ENCODE data around the gene KNDC1.
"Not testable (repeated sequence)": the region's sequence is repeated elsewhere in the genome, so short reads cannot be mapped to it uniquely, and the experiment has no call there.

The KNDC1 gene

DNA sequence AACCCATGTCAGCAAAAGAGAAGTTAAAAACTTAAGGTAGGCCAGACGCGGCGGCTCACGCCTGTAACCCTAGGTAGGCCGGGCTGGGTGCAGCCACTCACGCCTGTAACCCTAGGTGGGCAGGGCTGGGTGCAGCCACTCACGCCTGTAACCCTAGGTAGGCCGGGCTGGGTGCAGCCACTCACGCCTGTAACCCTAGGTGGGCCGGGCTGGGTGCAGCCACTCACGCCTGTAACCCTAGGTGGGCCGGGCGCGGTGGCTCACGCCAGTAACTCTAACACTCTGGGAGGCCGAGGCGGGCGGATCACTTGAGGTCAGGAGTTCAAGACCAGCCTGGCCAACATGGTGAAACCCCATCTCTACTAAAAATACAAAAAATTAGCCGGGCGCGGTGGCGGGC, 61.7 kb downstream of the KNDC1 start:
- not testable (repeated sequence) for DNase-seq (ENCODE audit: low read depth, low spot score)

DNA sequence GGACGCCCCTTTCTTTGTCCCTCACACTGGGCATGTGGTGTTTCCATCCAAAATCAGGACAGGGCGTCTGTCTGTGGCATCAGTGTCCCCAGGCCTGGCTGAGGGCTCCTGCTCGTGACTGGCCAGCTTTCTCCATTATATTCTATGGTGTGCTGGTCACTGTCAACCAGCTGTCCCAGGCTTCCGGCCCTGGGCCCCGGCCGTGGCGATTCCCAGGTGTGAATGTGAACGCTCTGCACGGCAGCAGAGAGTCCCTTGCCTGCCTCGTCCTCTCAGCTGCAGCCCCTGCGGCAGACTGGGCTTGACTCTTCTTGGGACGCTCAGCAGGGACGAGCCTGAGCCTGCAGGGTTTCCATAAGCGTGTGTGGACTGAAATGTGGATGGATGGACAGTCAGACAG, 64.1 kb downstream of the KNDC1 start:
- no peak for DNase-seq (ENCODE audit: low read depth, low spot score)

DNA sequence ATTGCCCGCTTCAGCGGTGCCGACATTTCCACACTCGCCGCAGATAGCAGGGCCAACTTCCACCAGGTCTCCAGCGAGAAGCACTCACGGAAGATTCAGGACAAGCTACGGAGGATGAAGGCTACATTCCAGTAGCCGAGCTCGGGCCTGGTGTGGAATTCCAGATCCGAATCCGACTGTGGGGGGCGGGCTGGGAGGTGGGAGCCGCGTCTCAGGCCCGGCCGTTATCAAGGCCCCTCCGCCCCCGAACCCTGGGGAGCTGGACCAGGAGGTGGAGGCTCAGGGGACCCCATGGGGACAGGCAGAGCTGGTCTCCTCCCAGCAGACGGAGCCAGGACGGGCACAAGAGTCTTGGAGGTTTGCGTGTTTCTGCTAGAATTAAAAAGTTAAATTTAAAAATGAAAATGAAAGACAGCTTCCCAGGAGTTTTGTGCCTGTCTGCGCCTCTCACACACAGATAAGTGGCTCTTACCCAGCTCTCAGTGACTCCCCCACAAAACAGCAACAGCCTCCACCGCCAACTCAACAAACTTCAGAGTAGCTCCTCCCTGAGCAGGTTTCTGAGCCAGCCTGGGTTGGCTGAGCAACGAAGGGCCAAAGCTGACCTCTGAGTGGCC, 64.8 kb downstream of the KNDC1 start:
- DNase-seq (ENCODE audit: low read depth, low spot score): no peak

DNA sequence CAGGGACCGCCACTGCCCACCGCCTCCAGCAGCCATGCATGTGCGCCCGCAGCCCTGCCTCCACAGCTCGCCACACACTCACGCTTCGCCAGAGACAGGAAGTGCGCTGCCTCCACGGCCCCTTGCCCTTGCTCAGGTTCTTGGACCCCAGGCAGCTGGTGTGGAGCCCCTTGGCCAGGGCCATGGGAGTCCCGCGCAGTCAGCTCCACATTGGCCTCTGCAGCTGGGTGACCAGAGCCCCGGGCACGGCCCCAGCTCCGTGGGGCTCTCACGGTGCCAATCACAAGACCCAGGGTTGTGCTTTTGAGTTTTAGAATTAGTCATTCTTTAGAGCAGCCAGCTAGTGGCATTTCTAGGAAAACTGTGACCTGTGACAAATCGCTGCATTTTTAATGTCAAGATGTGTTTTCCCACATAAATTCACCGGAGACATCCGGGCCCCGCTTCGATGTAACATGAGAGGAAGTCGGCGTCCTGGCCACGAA, 65.7 kb downstream of the KNDC1 start:
- no peak for DNase-seq (ENCODE audit: low read depth, low spot score)

DNA sequence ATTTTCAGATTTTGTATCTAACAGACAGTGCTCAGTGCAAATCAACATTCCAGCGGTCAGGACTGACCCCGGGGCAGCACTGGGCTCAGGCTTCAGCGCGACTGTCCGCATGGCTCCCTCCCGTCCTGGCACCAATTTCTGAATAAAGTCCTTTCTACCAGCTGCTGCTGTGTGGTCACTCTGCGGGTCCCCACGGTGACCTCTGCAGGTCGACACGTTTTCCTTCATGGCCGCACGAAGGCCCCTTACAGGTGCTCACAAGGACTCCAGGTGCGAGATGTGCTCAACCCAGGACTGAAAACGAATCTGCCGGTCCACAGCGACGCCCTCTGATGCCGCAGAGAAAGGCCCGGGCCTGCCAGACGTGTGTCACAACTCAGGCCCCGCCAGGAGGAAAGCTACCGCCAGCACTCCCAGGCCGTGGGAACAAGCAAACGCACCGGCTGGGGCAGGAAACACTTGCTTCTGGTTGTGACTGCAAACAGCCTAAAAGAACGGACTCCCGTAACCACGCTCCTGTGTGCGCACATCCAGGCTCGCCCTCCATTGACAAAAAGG, 66.3 kb downstream of the KNDC1 start:
- DNase-seq (ENCODE audit: low read depth, low spot score): no peak

DNA sequence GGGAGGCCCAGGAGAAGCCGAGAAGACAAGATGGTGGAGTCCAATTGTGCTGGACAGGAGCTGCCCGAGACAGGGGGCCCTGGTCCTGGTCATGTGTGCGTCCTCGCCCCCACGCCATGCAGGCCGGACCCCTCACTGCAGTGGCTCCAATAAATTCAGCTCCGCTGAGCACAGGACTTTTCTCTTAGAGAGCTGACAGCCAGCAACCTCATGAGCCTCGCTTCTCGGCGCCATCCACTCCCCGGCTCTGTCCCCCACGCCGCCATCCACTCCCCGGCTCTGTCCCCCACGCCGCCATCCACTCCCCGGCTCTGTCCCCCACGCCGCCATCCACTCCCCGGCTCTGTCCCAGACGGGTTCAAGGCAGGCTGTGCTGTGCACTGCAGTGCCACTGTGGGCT, 67.2 kb downstream of the KNDC1 start:
- DNase-seq (ENCODE audit: low read depth, low spot score): no peak

DNA sequence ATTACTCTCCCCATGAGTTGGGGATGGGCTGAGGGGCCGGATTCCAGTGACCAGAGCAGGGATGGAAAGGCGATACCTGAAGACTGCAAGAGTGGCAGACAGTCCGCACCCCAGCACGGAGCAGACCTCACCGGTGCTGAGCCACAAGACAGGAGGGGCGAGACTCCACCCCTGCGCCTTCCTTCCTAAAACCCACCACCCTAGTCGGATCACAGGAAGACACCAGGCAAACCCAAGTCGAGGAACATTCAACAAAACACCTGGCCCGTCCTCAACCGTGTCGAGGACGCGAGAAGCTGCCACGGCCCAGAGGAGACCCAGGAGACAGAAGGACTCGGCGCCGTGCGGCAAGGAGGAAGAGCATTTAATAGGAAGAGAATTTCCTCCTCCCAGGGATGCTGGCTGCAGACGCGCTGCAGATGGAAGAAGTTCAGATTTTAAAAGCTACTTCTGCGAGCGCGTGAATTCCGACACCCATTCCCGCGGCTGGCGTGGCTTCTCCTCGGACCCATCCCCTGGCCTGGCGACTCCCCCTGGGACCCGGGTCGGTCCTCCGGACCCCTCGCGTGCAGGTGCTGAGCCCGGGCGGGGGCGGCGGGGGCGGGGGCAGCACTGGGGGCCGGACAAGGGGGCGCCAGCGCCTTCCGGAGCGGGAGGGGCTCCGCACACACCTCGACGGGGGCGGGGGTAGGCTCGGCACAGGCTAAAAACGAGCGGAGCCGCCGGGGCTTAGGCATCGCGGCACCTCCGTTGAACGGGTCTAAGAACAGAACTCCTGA, 69.4 kb downstream of the KNDC1 start:
- no peak for DNase-seq (ENCODE audit: low read depth, low spot score)

DNA sequence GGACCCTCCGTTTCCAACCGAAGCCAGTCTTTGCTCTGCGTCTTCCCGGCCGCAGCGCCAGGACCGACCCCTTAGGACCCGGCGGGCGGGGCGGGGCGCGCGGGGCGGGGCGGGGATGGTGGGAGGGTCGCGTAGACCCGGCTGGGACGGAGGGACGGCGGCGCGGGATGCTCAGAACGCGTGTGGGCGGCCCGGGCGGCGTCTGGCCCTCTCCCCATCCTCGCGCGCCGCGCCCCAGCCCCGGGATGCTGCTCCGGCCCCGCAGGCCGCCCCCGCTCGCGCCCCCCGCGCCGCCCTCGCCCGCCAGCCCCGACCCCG, 70.0 kb downstream of the KNDC1 start, which contains the start of gene UTF1:
Gene UTF1 (plus strand): TSS at position 174 of the 318 bp plus-strand sequence. CDS start 72 bp downstream, at position 246.
- DNase-seq (ENCODE audit: low read depth, low spot score): no peak

DNA sequence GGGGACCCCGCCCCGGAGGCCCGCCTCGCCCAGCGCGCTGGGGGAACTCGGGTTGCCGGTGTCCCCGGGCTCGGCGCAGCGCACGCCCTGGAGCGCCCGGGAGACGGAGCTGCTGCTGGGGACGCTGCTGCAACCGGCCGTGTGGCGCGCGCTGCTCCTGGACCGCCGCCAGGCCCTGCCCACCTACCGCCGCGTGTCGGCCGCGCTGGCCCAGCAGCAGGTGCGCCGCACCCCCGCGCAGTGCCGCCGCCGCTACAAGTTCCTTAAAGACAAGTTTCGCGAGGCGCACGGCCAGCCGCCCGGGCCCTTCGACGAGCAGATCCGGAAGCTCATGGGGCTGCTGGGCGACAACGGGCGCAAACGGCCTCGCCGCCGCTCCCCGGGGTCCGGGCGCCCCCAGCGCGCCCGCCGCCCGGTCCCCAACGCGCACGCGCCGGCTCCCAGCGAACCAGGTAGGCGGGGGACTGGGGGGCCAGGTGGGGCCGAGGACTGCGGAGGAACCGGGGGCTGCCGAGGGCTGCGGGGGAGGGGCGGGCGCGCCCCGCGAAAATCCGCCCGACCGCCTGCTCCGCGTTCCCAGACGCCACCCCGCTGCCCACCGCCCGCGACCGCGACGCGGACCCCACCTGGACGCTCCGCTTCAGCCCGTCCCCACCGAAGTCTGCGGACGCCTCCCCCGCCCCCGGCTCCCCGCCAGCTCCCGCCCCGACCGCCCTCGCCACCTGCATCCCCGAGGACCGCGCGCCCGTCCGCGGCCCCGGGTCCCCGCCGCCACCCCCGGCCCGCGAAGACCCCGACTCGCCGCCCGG, 70.6 kb downstream of the KNDC1 start:
- DNase-seq (ENCODE audit: low read depth, low spot score): no peak

DNA sequence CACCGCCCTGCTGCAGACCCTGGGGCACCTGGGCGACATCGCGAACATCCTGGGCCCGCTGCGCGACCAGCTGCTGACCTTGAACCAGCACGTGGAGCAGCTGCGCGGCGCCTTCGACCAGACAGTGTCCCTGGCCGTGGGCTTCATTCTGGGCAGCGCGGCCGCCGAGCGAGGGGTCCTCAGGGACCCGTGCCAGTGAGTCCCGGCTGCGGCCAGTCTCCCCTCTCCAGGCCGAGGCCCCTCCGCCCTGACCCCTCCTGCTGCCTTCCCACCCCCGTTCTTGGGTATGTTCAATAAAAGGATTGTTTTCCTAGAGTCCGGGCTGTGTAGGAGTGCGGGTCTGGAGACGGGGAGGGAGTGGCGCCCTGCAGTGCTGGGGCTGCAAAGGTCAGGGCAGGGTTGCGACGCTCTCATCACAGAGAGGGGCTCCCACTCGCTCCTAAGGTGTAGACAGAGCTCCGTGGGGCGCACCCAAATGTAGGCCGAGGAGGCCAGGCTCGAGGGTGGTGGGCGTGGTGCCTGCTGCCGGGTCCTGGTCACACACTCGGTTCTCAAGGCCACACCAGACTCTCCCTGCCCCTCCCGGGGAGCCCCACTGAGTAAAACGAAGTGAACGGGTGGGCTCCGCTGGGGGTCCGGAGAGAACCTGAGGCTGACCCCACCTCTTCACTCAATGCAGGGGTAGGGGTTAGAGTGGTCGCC, 71.4 kb downstream of the KNDC1 start:
- DNase-seq (ENCODE audit: low read depth, low spot score): no peak

DNA sequence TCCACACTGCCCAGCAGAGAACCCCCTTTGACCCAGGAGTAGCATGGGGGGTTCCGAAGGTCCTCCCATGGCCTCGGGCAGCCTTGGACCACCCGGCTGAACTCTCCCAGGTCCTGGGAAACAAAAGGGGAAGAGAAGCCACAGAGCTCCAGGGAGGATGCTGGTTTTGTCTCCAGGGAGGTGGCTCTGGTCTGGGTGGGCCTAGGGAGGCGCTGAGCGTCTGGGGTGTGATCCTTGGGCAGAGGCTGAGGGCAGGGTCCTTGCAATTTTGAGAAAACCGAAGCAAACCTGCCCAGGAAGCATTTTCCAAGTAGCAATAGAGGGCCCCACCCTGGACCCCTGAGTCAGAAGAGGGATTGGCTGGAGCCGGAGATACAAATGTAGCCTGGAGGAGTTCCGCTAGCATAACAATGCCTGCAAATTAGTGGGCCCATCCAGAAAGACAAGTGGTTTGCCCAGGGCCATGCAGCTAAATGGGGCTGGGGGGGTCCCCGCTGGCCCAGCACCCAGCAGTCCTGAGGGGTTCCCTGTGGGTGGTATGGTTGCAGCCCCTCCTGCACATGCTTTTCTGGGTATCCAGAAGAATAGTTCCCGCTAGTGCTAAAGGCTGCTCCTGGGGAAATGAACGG, 72.0 kb downstream of the KNDC1 start:
- DNase-seq (ENCODE audit: low read depth, low spot score): no peak

DNA sequence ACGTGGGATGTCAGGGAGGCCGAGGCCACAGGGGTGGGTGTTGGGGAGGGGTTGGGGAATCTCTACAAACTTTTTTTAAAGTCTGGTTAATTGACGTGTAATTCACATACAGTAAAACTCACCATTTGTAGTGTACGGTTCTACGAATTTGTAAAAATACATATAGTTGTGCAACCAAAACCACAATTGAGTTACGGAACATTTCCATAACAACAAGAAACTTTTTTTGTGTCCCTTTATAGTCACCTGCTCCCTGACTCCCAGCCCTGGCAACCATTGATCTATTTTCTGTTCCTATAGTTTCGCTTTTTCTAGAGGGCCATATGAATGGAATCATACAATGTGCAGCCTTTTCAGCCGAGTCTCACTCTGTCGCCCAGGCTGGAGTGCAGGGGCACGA, 74.8 kb downstream of the KNDC1 start:
- not testable (repeated sequence) for DNase-seq (ENCODE audit: low read depth, low spot score)

DNA sequence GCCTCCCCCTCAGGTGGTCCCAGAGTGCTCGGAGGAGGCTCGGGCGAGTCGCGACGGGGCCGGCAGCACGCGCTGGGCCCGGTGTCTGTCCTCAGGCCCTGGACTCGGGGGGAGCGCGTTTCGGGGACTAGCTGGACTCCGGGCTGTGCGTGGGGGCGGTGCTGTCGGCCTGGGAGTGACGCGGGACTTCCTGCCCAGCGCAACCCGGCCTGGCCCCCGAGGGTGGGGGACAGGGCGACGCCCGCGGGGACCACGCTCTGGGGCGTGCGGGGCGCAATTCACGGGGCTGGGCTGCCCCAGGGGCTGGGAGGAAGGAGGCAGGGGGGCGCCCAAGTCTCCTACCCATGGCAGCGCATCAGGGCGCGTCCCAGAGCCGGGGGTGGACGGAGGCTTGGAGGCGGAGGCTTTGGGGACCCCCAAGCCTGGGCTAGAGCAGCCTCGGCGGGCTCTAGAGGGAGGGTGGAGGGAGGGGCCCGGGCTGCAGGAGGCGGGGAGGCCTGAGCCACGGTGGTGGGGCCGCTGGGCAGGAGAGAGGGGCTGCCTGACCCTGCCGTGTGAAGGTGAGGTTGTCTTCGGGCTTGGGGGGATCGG, 75.3 kb downstream of the KNDC1 start:
- no peak for DNase-seq (ENCODE audit: low read depth, low spot score)

DNA sequence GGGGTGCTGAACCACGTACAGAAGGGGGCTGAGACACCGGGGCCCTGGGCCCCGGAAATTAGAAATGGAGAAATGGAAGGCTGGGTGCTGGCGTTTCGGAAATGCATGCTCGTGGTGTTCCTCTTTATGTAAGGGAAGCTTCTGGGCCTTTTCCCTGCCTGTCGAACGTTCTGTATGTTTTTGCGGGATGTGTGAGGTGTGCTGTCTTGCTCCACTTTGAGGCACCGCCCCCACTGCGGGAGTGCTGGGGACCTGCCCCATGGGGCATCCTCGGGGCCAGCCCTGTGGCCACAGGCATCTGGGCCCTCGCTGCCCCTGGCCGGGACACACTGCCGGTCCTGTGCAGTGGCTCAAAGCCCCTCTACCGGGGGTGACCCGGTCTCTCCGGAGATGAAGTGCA, 75.9 kb downstream of the KNDC1 start:
- DNase-seq (ENCODE audit: low read depth, low spot score): no peak

DNA sequence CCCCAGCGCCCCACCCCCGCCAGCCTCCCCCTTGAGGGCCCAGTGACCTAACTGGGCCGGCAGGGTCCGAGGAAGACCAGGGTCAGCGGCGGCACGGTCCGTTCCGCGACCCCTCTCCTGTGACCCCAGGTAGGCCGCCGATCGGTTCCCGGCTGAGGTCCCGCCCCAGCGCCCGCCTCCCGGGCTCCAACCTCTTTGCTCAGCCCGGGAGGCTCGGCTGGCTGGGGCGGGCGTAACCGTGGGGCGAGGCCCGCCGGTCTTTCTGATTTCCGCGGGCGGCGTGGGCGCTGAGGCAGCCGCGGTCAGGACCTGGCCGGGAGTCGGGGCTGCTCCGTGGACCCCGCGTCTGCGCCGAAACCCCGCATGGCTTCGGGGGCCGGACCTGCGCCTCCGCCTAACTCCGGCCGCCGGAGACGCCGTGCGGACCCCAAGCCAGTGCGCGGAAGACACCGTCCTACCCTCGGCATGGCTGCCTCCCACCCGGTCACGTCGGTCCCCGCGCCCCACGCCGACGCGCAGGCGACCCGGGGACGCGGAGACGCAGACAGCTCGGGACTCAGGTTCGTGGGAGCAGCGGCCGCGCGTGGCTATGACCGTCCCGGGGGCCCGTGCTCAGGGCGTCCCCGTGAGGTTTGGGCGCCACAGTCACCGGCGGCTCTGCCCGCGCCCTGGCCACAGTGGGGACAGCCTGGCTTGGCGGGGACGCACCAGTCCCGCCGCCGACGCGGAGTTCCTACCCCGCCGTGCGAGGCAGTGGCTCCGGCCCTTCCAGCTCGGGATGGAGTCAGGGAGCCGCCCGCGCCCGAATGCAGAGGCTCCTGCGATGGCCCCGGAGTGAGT, 76.6 kb downstream of the KNDC1 start:
- no peak for DNase-seq (ENCODE audit: low read depth, low spot score)

DNA sequence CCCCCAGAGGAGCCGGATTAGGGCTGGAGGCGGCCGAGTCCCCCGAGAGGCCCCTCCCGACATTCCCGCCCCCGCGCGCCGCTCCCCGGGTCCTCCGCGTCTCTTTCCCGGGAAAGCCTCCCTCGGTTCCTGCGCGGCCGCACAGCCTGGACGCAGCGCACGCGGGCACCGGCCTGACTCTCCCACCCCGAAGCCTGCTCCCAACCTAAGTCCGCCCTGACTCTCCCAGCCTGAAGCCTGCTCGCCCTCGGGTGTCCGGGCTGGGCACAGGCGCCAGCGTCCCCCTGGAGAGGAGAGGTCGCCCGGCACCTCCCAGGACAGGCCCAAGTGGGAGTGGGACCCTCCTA, 77.2 kb downstream of the KNDC1 start:
- no peak for DNase-seq (ENCODE audit: low read depth, low spot score)

DNA sequence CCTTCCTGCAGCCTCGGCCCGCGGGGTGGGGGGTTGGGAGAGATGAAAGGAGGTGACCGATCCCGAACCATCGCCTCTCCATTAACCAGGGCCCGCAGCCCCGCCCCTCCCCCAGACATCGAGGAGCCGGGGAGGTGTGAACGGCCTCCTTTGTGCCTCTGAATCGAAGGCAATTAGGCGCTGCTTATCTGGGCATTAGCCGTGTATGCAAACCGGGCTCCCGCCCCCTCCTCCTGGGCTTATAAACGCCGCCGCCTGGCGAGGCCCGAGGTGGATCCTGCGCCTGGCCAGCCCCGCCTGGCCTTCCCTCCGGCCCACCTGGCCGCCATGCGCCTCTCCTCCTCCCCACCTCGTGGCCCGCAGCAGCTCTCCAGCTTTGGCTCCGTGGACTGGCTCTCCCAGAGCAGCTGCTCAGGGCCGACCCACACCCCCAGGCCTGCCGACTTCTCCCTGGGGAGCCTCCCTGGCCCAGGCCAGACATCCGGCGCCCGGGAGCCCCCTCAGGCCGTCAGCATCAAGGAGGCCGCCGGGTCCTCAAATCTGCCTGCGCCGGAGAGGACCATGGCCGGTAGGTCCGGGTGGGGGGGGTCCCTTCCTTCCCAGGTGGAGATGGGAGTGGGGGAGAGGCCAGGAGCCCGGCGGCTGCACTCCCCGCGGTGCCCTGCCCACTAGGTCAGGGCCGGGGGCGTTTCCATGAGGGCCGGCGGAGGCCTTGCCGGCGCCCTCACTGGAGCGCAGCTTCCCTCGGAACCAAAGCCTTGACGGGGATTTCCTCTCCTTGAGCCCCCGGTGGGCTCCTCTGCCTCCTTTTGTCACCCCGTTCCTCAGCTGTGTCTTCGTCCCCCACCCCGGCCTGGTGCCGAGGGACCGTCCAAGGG, 77.8 kb downstream of the KNDC1 start, which contains the start of gene VENTX:
Gene VENTX (plus strand): TSS at position 268 of the 878 bp plus-strand sequence. CDS start 60 bp downstream, at position 328.
- no peak for DNase-seq (ENCODE audit: low read depth, low spot score)

DNA sequence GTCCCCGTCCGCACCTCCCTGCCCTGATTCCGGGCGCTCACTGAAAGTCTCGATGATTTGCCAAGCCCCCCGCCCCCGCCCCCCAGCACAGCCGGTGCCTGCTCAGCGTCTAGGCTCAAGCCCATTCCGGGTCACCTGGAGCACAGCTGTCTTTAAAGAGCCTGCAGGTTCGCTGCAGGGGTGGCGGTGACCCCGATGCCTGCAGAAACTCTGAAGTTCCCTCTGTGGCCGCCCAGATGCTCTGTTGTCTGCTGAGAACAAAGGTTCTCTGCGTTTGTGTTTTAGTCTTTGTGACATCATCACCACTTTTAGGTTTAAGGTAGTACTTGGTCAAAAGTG, 78.4 kb downstream of the KNDC1 start:
- no peak for DNase-seq (ENCODE audit: low read depth, low spot score)

DNA sequence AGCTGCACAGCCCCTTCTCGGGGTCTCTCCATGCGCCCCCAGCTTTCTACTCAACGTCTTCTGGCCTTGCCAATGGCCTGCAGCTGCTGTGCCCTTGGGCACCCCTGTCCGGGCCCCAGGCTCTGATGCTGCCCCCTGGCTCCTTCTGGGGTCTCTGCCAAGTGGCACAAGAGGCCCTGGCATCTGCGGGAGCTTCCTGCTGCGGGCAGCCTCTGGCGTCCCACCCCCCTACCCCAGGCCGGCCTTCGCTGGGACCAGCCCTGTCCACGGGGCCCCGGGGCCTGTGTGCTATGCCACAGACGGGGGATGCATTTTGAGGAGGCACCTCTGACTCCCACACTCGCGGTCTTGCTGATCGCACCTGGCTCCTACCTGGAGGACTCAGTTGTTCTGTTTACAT, 80.0 kb downstream of the KNDC1 start:
- DNase-seq (ENCODE audit: low read depth, low spot score): no peak
